ENCODE measurements around the gene UGCG.
"Not testable (repeated sequence)": the region's sequence is repeated elsewhere in the genome, so short reads cannot be mapped to it uniquely, and the experiment has no call there.

UGCG gene

GRCh38 chr9:111922324-111923013 lies 25.9 kb downstream of the UGCG start:
- no peak for FAIRE-seq

GRCh38 chr9:111924281-111924680 lies 27.7 kb downstream of the UGCG start:
- no peak for FAIRE-seq

- no peak for FAIRE-seq
Observed at GRCh38 chr9:111925017-111925770, 28.6 kb downstream of the UGCG start.

- no peak for FAIRE-seq
Observed at GRCh38 chr9:111925784-111926183, 29.2 kb downstream of the UGCG start.

GRCh38 chr9:111926421-111926875 lies 29.8 kb downstream of the UGCG start:
- no peak for FAIRE-seq

- FAIRE-seq = no peak
Observed at GRCh38 chr9:111928359-111928720, 31.7 kb downstream of the UGCG start.

GRCh38 chr9:111934747-111935146 lies 38.1 kb downstream of the UGCG start:
- FAIRE-seq = no peak

GRCh38 chr9:111936391-111936790 lies 39.8 kb downstream of the UGCG start:
- no peak for FAIRE-seq

GRCh38 chr9:111937301-111937700 lies 40.7 kb downstream of the UGCG start:
- no peak for FAIRE-seq

GRCh38 chr9:111937781-111938426 lies 41.3 kb downstream of the UGCG start:
- FAIRE-seq = no peak

- FAIRE-seq = no peak
Observed at GRCh38 chr9:111938427-111938800, 41.8 kb downstream of the UGCG start.

- FAIRE-seq = no peak
Observed at GRCh38 chr9:111939322-111939721, 42.7 kb downstream of the UGCG start.

GRCh38 chr9:111940697-111941096 lies 44.1 kb downstream of the UGCG start:
- no peak for FAIRE-seq

- no peak for FAIRE-seq
Observed at GRCh38 chr9:111943200-111943599, 46.6 kb downstream of the UGCG start.

- FAIRE-seq = no peak
Observed at GRCh38 chr9:111943746-111944145, 47.1 kb downstream of the UGCG start.

- no peak for FAIRE-seq
Observed at GRCh38 chr9:111944241-111944866, 47.7 kb downstream of the UGCG start.

- FAIRE-seq = no peak
Observed at GRCh38 chr9:111945216-111945615, 48.6 kb downstream of the UGCG start.

- FAIRE-seq = not testable (repeated sequence)
Observed at GRCh38 chr9:111948109-111948508, 51.5 kb downstream of the UGCG start.

GRCh38 chr9:111948951-111949350 lies 52.3 kb downstream of the UGCG start:
- no peak for FAIRE-seq

GRCh38 chr9:111949919-111950318 lies 53.3 kb downstream of the UGCG start:
- FAIRE-seq = no peak

- no peak for FAIRE-seq
Observed at GRCh38 chr9:111952559-111952958, 55.9 kb downstream of the UGCG start.

- no peak for FAIRE-seq
Observed at GRCh38 chr9:111953444-111953843, 56.8 kb downstream of the UGCG start.

GRCh38 chr9:111955048-111955447 lies 58.4 kb downstream of the UGCG start:
- no peak for FAIRE-seq

Measured in A204.1 (cell line).